ENCODE measurements around the gene RAB11FIP4. TPM values are rescaled to one million over a fixed set of nuclear protein-coding genes. Genes with fewer than 3 reads are reported as not detected.

Gene RAB11FIP4
- total RNA-seq, 2 donors from 2014 or later, result 0.83 to 1.0 TPM

DNA sequence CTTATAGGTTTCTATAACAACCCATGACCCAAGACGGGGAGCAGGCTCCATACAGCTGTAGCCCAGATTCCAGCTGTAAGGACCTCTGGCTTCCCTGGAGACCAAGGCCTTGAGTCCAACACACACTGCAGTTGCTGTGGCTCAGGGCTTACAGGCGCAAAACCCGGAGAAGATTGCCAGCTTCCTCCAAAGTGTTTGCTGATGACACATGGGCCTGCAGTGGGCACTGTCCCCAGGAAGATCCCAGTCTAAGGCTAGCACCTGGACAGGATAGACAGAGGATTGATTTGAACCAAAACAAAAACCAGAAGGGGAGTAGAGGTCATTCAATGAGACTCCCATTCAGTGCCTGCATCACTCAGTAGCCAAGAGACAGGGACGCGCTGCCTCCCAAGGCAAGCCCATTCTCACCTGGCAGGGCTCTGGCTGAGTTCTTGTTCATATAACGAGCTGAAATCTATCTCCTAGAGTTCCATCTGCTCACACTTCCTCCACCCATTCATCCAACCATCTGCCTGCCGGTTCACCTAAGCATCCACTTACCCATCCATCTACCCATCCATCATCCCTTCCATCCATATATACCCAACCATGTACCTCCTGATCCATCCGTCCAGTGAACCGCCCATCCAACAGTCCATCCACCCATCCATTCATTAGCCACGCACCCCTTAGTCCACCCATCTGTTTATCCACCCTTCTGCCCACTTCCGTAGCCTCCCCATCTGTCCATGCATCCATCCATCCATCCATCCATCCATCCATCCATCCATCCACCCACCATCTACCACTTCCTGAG is 10.2 kb downstream of the RAB11FIP4 start:
- peak; percentile 51 for DNase-seq (ENCODE audit: low spot score)
- intact Hi-C loops (cut with DNase I), result no loop called here

- peak; percentile 67 for DNase-seq (ENCODE audit: low spot score)
- intact Hi-C loops (cut with DNase I), result no loop called here
Observed at GRCh38 chr17:31404028-31404949, 12.8 kb downstream of the RAB11FIP4 start.

DNA sequence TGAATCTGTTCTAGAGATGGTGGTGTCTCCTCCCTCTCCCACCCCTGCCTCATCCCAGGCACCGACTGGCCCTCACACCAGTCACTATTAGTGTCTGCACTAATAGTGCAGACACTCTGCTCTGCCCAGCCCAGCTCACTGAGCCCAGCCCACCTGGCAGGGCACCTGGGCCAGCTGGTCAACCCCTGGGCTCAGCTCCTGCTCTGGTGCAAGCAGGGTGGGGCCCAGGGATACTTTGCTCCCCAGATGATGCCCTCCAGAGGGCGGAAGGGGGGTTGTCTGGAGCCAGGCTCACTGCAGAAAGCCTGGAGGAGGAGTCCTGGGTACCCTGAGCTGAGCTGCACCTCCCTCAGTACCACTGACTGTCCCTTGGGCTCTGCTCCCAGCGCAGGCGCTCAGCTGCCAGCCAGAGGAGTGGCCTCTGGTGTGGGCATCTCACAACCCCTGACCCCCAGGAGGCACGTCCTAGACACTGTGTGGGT is 14.5 kb downstream of the RAB11FIP4 start:
- intact Hi-C loops (cut with DNase I), result no loop called here
- peak; percentile 68 for DNase-seq (ENCODE audit: low spot score)

DNA sequence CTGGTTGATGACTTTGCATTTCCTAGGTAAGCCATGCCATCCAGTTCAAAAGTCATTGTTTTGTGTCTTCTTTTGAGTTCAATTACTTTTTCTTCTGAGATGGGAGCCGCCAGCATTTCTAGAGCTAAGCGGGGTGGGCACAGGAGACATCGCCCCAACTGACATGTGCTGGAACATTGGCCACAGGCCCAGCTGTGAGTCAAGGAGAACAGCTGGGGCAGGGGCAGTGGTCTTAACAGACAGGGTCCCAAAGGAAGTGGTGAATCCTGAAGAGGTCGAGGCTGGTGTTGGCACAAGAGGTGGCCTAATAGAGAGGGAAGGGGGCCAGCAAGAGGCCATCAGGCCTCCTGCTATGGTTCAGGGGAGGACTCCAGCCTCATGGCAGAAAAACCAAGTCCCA is 17.1 kb downstream of the RAB11FIP4 start:
- DNase-seq (ENCODE audit: low spot score), result peak; percentile 38
- intact Hi-C loops (cut with DNase I), result no loop called here

GRCh38 chr17:31411707-31412285 is 20.3 kb downstream of the RAB11FIP4 start:
- intact Hi-C loops (cut with DNase I), result no loop called here
- DNase-seq (ENCODE audit: low spot score), result peak; percentile 70

DNA sequence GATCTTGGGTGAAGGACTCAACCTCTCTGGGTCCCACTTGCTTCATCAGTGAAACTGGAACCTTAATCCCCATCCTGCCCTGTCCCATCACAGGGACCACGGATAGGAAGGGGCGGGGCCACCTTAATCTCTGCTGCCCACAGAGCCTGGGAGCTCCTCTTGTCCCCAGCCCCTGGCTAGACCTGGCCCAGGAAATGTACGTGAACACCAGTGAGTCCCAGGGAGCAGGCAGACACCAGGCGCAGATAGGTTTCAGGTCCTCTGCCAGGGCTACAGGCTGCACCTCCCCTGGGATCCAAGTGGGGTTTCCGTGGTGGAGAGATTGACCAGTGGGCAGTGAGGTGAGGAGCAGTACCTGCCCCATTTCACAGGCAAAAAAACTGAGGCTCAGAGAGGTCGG is 21.0 kb downstream of the RAB11FIP4 start:
- intact Hi-C loops (cut with DNase I), result no loop called here

DNA sequence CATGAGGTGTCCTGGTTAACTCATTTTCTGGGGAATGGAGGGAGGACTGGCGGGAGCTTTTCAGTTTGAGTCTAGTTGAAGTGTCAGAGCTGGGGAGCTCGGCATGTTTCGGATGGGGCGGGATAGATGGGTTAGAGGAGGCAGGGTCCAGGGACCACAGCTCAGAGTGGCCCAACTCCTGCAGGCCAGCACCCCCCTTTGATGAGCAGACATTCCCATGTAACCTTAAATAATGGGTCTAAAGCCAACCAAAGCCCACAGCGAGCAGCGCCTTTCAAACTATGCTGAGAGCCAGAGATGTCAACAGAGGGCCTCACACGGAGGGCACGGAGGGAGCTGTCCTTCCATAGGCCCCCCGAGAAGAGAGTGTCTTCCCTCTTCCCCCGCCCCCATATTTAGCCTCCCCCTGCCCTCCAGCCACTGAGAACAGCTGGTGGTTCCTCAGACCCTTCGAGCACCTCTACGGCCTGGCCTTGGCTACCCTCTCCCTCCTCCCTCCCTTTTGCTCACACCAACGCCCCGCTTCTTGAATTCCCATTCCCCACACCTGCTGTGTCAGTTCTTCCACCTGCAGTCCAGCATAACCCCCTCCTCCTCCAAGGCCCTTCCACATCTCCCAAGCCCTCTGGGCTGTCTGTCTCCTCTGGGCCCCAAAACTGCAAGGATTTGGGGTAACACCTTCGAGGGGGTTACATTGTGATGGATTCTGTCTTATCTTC is 21.8 kb downstream of the RAB11FIP4 start:
- intact Hi-C loops (cut with DNase I), result no loop called here
- DNase-seq (ENCODE audit: low spot score), result peak; percentile 31

More for the DNA sequence above, 21.0 kb downstream of the RAB11FIP4 start:
- DNase-seq (ENCODE audit: low spot score), result peak; percentile 74

DNA sequence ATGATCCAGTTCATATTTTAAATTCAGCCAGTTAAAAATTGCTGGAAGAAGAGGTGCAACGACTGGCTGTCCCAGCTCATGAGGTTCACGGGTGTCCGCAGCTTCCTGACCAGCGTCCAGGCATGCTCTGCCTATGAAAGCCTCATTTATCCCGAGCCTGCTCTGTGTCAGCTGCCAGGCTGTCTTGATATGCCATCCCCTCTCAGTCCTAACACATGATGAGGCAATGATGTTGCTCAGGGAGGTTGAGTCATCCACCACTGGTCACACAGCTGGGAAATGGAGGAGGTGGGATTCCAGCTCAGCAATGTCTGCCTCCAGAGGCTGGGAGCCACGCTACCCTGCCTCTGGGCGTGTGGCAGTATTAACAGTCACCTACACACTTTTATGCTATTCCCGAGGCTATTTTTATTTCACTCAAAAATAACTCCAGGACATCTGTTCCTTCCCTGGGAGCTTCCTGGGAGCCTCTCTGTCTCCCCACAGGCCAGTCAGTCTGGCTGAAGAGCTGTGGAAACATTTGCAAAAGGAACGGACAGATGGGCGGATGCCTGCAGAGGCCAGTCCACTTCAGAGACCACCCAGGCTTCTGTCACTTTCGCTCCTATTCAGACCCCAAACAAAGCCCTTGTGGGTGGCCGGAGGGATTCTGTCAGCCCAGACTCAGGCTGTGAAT is 22.5 kb downstream of the RAB11FIP4 start:
- peak; percentile 45 for DNase-seq (ENCODE audit: low spot score)
- intact Hi-C loops (cut with DNase I), result no loop called here

DNA sequence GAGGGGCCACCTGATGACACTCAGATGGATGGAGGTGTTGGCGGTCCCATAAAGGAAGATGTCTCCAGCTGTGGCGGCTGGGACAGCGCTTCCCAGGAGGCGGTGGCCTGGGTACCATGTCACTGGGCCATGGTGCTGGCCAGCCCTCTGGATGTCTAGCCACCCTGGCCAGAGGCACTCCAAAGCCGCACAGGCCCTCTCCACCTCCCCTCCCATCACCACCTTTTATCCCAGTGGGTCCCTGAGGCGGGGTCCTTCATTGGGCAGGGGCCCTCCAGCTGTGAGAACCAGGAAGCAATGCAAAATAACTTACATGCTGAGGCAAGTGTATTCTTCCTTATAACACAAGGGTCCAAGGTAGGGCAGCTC is 23.1 kb downstream of the RAB11FIP4 start:
- DNase-seq (ENCODE audit: low spot score), result peak; percentile 74
- intact Hi-C loops (cut with DNase I), result no loop called here

- intact Hi-C loops (cut with DNase I), result no loop called here
- peak; percentile 76 for DNase-seq (ENCODE audit: low spot score)
Observed at GRCh38 chr17:31415004-31415454, 23.6 kb downstream of the RAB11FIP4 start.

DNA sequence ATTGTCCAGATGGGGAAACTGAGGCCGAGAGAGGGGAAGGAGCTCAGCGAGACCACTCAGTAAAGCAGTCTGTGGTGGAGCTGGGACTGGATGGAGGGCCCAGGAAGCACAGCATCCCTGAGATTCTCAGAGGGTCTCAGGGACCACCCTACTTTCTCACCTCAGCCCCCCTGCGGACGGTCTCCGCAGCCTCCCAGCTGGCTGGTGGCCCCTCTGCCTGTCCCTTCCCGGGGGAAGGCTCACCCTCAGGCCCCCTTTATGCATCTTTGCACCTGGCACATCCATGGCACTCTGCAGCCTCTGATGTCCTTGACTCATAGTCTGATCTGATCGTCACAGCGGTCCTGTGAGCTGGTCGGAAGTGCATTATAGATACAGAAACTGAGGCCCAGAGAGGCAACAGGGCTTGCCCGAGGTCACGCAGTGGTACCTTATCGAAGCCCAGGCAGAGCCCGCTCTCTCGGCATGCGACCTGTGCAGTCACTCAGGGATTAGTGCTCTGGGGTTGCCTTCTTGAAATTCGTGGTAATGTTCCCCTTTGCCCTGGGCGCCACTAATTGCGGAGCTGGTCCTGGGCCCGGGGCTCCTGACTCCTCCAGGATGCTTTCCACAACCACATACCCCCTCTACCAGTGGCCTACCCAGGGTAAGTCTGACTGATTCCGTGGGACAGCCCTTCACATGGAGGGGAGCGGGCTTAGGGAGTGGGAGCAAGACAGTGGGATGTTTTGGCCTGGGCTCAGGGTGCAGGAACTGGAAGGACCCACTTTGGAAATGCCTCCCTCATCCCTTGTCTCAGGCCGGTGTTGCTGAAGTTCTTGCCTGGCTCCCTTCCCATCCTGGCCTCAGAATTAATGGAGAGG is 24.4 kb downstream of the RAB11FIP4 start:
- intact Hi-C loops (cut with DNase I), result no loop called here
- peak; percentile 71 for DNase-seq (ENCODE audit: low spot score)

DNA sequence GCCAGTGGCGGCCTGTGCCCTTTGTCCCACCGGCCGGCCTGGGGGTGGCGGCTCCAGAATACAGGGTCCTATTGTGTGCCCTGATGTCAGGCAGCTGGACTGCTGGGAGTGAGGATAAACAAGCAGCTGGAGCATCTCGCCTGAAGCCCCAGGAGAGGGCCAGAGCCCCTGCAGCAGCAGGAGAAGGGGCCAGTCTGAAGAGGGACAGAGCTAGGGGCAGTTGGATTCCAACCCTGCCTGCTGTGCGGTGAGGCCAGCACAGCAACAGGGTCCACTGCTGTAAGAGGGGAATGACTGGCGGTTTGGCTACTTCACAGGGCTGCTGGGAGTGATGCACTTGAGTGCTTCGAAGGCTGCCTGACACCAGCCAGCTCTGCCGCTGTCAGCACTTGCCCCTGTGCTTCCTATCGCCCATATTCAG is 25.0 kb downstream of the RAB11FIP4 start:
- peak; percentile 16 for DNase-seq (ENCODE audit: low spot score)

GRCh38 chr17:31417051-31417792 is 25.7 kb downstream of the RAB11FIP4 start:
- peak; percentile 42 for DNase-seq (ENCODE audit: low spot score)

More for the DNA sequence above, 25.0 kb downstream of the RAB11FIP4 start:
- intact Hi-C loops (cut with DNase I), result no loop called here

GRCh38 chr17:31418773-31419350 is 27.4 kb downstream of the RAB11FIP4 start:
- no peak for DNase-seq (ENCODE audit: low spot score)

More at GRCh38 chr17:31417051-31417792, 25.7 kb downstream of the RAB11FIP4 start:
- intact Hi-C loops (cut with DNase I), result no loop called here

DNA sequence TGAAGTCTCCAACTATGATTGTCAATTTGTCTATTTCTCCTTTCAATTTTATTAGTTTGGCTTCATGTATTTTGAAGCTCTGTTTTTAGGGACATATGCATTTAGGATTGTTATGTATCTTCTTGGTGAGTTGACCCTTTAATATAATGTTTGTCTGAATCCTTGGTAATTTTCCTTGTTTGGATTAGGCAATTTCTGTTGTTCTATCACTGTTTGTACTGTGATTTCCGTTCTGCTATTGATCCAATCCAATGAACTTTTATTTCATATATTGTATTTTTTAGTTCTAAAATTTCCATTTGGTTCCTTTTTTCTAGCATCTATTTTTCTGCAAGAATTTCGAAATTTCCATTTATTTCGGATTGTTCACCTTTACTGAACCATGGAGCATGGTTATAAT is 31.0 kb downstream of the RAB11FIP4 start:
- no peak for DNase-seq (ENCODE audit: low spot score)
- intact Hi-C loops (cut with DNase I), result no loop called here

More at GRCh38 chr17:31418773-31419350, 27.4 kb downstream of the RAB11FIP4 start:
- intact Hi-C loops (cut with DNase I), result no loop called here

DNA sequence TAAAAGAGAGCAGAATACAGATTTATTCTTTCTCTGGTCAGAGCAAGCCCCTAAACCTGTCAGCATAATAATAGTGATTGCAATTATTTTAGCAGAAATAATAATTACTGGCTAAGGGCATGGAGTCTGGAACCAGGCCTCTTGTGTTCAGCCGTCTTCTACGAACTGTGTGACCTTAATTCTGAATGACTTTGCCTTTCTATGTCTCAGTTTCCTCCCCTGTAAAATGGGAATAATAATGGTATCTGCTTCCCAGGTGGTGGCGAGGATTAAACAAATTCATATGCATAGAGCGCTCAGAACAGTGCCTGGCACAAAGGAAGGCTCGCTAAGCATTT is 33.4 kb downstream of the RAB11FIP4 start:
- intact Hi-C loops (cut with DNase I), result no loop called here
- DNase-seq (ENCODE audit: low spot score), result no peak
